DOHH2 (cell line): ENCODE data around the gene HOXC5.

Source experiments
- CTCF ChIP-seq: fragments of 200-600 bp; sonication (generic); IDR thresholded peaks from one replicate; pipeline ENCODE4 v1.5.1; 2014; ENCODE audit warnings: antibody characterized with exemption, mild to moderate bottlenecking, low read depth, low read length; ENCODE audit not compliant: poor library complexity, severe bottlenecking
- EZH2phosphoT487 ChIP-seq: fragments of 200-600 bp; sonication (generic); IDR thresholded peaks from 2 replicates; pipeline ENCODE4 v1.6.1; 2017; ENCODE audit warnings: borderline replicate concordance, mild to moderate bottlenecking, antibody characterized with exemption, low read length, moderate library complexity, mixed read lengths

- TF ChIP-seq CTCF, result no peak
- no peak for TF ChIP-seq EZH2phosphoT487
These were observed 29.2 kb upstream of the HOXC5 start for GRCh38 chr12:54003625-54004024.
